GM21367 (cell line): ENCODE results near the gene OARD1.

Experiments used
- ATAC-seq: cut with Tn5 transposase; IDR thresholded peaks from one replicate; pipeline ENCODE4 v1.9.1; 2021; ENCODE audit not compliant: unreplicated experiment

OARD1 gene

GRCh38 chr6:41050536-41050935 is 21.6 kb downstream of the OARD1 start:
- ATAC-seq: no peak

DNA sequence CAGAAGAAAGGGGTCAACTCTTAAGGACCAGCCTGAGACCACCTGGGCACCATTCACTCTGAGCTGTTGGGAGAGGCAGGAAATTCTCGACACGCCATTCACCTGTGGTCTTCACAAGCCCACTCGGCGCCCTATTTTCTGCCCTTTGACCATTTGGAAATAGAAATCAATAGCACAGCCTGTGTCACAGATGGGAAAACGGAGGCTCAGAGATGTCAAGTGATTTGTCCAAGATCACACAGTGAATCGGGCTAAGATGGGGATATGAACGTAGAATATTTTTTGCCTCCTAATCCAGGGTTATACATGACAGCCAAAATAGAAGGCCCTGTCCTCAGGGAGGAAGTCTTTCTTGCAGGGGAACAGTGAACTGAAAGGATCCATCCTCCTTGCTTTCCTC is 22.2 kb downstream of the OARD1 start:
- no peak for ATAC-seq

DNA sequence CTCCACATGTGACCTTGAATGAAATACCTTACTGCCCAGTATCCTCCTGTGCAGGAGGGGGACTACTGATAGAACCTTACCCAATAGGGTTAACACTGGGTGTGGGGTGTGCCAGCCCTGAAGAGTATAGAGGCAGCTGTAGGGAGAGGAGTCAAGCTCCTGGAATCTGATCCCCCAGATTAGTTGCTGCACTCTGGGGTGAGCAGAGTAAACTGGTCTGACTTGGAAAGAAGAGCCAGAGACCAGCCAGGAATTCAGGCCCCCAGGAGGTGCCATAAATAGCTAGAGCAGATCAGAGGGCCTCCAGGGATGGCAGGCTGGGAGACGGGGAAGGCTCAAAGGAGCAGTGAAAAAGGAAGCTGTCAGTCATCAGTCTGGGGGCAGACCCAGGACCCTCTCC is 22.6 kb downstream of the OARD1 start:
- no peak for ATAC-seq

- ATAC-seq: no peak
Observed at GRCh38 chr6:41047745-41048732, 24.1 kb downstream of the OARD1 start.

- ATAC-seq: no peak
Observed at GRCh38 chr6:41047306-41047705, 24.9 kb downstream of the OARD1 start.

DNA sequence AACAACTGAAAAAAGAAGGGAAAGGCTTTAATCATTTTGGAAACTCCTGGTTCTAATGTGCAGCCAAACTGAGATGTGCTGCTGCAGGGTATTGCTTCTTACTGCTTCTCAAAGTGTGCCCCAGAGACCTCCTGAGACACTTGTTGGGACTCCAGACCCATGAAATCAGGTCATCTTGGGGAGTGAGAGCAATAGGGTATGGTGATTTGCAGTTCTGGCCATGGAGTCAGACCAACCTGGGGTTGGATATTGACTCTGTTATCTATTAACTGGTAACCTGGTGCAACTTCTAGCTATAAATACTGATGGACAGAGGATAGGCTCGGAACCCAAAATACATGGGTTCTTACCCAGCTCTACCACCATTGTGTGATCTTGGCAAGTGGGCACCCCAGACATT is 26.1 kb downstream of the OARD1 start:
- ATAC-seq: no peak

- ATAC-seq: no peak
Observed at GRCh38 chr6:41045664-41046063, 26.5 kb downstream of the OARD1 start.

DNA sequence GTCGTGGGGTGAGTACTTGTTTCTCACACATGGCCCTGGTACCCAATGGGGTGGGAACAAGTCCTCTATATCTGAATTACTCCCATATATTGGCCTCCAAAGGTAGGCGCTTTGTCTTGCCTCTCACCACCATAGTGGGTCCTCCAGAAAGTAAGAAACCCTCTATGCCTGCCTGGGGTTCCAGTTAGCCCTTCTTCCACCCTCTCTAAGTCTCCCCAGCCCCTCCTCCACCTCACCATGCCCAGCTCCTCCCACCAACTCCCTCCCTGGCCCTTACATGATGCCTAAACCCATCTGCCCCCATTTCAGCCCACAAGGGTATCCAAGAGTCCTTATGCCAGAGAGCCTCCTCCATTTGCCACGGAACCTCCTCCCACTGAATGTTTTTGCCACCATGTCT is 29.0 kb downstream of the OARD1 start:
- ATAC-seq: no peak

DNA sequence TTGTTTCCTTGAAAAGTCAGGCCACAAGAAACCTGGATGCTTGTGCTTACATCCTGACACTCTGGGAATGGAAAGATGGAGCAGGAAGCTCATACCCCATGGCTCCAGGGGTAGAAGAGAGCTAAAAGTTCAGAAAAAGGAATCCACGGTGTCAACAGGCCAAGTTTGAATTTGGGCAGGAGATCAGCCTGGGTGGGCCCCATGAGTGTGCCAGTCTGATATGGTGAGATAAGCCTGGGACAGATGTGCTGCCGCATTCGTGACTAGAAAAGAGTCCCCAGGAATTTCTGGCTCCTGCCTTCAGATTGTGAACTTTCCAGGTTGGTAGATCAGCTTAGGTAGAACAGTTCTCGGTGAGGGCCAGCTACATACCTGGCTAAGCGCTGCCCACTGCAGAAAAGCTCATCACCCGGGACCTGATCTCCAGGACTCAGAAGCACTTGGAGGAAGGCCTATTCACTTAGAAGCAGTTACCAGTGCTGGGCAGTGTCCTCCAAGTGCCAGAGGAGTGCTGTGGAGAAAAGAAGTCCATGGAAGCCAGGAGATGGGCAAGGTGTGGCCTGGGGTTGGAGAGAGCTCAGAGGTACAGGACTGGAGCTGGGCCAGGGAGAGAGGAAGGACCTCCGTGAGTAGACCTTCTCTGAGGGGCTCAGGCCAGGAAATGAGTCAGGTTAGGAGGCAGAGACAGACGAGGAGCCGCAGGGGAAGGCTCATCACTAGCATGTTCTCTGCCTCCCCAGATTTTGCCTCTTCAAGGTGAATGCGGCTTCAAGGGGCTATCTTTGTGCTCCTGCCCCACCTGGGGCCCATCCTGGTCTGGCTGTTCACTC is 29.7 kb downstream of the OARD1 start, which contains the start of gene TSPO2:
Gene TSPO2 (plus strand): TSS at position 242 of the 830 bp plus-strand sequence. CDS start 519 bp downstream, at position 761.
- ATAC-seq: no peak

GRCh38 chr6:41040940-41041536 is 31.1 kb downstream of the OARD1 start:
- no peak for ATAC-seq

- no peak for ATAC-seq
Observed at GRCh38 chr6:41040101-41040939, 31.8 kb downstream of the OARD1 start.

DNA sequence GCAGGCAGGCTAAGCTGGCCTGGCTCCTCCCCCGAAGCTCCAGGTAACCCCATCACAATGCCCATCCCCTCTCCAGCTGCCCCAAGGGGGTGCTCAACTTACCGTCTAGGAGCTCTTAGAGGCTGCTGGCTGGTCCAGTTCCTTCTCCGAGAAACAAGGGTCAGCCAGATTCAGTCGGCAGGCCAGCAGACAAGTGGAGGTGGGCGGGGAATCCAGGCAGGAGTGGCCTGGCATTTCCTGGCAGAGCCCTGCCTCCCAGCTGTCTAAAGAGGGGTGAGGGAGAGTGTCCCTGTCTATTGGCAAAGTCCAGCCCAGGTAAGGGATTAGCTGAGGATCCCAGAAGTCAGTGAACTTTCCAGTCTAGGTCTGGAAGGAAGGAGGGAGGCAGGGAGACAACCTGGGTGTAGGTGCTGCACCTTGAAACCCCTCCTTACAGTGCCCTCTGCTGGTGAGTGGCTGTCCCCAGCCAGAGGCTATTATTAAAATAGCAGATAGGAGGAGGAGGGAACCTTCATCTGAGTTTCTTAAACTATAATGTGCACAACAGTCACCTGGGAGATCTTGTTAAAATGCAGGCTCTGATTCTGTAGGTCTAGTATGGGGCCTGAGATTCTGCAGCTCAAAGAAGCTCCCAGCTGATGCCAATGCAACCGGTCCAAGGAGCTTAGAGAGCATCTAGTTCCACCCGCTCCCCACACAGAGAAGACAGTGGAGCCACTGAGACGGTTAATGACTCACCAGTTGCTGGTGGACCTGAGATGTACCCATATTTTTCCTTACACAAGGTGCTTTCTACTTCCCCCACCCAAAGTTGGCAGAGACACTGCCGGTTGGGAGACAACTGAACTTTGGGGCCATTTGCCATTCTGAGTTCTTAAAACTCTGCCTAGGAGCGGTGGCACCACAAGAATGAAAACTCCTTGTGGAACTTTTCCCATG is 32.8 kb downstream of the OARD1 start, which contains the start of gene UNC5CL:
Gene UNC5CL (minus strand): TSS at position 162 of the 939 bp plus-strand sequence. CDS start 4,147 bp downstream, outside the sequence.
- no peak for ATAC-seq

GRCh38 chr6:41038205-41038604 is 34.0 kb downstream of the OARD1 start:
- ATAC-seq: no peak

DNA sequence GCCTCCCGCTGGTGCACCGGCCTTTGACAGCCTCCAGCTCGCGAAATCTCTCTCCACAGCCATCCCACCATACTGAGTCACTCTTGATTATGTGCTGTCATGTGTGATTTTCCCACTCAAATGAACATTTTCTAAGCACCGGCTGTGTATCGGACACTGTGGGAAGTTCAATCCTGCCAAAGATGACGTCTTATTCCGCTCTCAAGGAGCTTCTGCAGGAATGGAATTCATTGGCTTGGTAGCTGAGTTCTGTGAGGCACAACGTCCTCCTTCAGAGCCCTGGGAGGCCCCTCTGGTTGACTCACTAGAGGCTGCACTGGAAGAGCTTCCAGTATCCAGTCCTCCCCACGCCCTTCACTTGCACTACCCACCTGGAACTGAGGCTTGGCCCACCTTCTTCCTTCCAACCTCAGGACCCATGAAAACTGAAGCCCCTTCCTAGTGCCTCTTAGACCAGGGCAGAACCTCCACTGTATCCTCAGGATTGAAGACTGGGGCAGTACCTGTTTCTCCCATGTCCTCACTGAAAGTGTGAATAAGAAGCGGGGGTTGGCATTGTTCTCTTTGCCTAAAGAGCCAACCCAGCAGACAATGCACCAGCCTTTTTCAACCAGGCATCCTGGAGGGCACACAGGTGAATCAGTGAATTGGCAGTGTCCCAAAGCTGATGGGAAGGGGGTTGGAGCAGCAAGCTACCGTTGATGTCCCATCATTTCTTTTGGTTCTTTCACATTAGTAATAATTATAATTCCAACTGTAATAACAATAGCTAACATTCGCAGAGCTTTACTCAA is 34.9 kb downstream of the OARD1 start:
- ATAC-seq: no peak

DNA sequence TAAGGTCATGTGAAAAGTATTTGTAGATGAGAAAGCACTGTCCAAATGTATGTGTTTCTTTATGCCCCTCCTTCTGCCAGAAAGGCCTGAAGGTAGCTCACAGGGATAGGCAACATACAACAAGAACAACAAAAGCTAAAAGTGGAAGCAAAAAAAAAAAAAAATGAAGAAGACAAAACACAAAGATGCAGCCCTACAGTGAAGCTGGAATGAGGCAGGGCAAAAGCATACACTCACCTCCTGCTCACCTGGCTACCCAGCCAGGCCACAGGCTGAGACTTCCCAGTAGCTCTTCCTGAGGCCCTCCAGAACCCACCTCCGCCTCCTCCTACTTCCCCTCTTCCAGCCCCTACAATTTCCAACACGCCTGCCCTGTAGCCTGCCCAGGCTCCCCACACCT is 35.6 kb downstream of the OARD1 start:
- ATAC-seq: no peak

DNA sequence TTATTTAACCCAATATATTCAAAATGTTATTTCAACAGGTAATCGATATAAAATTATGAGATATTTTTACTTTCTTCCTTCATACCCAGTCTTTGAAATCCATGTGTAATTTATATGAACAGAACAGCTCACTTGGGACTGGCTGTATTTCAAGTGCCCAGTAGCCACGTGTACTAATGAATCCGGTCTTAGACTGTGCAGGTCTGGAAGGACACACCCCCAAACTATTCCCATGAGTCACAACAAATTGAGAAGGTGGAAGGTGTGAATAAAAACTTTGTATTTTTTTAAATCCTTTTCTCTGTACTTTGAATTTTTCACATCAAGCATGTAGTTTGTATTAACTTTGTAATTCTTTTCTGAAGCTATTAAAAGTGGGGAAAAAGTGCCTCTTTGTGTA is 36.0 kb downstream of the OARD1 start:
- no peak for ATAC-seq

DNA sequence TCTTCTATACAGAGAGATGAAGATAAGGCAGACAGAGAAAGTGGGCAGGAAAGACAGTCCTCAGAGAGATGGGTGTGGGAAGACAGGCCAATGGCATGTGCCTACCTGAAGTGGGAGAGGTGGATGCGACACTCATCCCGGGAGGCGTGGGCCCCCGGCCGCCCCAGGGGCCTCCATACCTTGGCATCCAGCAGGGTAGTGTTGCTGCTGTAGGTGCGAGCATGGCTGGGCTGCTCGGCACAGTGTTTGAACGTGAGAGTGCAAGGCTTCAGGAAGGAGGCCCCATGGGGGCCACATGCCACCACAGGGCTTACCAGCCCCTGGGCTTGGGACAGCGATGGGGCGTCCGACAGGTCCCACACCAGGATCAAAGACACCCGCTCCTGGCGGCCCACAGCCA is 38.4 kb downstream of the OARD1 start:
- no peak for ATAC-seq

DNA sequence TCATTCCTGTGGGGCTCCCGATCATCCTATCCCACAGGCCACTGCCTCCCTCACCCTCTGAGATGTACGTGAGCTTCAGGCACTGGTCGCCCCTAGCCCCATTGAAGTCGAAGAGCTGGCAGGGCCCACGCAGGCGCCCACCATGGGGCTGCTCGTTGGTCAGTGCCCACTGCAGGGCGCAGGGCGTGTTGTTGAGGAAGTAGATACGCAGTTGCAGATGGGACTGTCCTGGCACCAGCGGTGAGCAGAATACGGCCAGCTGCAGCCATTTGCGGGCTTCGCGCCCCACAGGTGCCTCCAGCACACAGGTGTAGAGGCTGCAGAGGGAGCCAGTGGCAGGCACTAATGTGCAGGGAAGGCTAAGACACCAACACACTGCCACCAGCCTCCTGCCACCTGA is 39.3 kb downstream of the OARD1 start:
- no peak for ATAC-seq
